ENCODE results near the gene SEMA3D. TPM values are rescaled to one million over a fixed set of nuclear protein-coding genes. Genes with fewer than 3 reads are reported as not detected.

Gene SEMA3D
- total and polyA plus RNA-seq, 9 donors: 0.75 to 6.1 (median 3.0) TPM

DNA sequence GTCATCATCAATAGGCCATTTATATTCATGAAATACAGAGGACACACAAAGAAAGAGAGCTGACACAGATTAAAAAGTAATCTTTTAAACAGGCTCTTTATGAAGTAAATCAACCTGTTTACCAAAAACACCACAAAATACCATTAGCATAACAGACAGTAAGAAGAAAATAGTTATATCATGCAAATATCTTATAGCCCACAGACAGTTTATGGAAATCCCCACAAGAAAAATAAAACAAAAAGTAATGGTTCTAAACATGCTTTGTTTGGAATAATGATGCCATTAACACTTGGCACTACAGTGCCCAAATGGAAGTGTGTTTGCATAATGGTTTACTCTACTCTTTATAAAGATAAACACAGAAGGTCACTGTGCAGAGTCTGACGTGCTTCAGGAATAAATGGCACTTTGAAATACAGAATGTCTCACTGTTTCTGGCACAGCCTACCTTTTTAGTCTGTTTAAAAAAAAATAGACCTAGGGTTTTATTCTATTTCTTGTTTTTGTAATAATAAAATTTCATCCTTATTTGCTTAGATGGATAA is 30.1 kb downstream of the SEMA3D start:
- TF ChIP-seq EP300 (IDR thresholded peaks at IDR 0.05): no peak
- TF ChIP-seq POLR2A (IDR thresholded peaks at IDR 0.05): no peak
- Histone ChIP-seq H3K9me3 (no peaks in the 10 kb centered on the region), H3K4me1 (ENCODE audit: insufficient read depth) (no peaks in the 10 kb centered on the region), H3K36me3 (no peaks in the 10 kb centered on the region), H3K27me3 (no peaks in the 10 kb centered on the region), H3K27ac (no peak overlapping the region), H3K4me3 (no peak overlapping the region)
- DNase-seq: no peak
- 42 to 65% (median 62%) methylated on average over 1 of the region's 1 CpG for WGBS, 3 donors
- intact Hi-C loops (cut with DNase I): no loop called here

DNA sequence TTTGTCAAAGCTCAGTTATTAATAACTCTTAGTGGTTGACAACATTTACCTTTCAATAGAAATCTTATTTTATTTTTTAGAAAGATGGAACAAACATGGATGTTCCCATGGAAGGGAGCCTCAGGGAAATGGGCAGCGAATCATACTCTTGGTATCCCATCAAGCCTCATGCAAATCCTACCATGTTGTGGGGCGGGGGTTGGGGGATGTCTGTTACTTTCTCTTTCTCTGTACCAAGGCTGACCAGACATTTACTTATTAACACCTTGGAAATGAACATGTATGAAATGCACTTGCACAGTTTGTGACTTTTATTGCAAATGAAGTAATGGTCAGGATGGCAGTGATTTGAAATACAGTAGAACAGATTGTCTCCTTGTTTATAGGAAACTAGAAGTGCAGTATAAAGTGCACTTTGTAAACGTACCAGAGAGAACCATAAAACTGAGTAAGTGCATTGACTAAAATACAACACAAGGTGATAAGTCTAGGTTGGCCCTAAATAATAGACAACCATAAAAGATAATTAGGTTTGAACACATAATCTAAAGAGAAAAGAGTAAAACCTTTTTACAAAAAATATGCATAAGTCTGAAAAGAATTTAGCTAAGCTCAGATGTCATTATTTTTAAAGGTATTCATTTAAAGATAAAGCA is 32.4 kb downstream of the SEMA3D start:
- Histone ChIP-seq H3K4me3 (no peak overlapping the region), H3K9me3 (no peaks in the 10 kb centered on the region), H3K4me1 (ENCODE audit: insufficient read depth) (no peaks in the 10 kb centered on the region), H3K27ac (no peak overlapping the region), H3K27me3 (no peaks in the 10 kb centered on the region), H3K36me3 (no peaks in the 10 kb centered on the region)
- TF ChIP-seq POLR2A (IDR thresholded peaks at IDR 0.05): no peak
- WGBS, 3 donors: 60 to 65% (median 62%) methylated on average over 3 of the region's 3 CpGs
- no peak for DNase-seq
- intact Hi-C loops (cut with DNase I): no loop called here

DNA sequence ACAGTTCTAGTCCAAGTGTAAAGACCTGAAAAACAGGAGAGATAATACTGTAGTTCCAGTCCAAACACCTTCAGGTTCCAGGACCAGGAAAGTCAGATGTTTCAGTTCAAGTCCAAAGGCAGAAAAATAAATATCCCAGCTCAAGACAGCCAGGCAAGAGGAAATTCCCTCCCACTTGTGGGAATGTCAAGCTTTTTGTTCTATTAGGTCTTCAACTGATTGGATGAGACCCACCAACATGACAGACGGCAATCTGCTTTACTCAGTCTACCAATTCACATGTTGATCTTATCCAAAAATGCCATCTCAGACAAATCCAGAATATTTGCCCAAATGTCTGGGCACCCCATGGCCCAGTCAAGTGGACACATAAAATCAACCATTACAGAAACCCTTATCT is 33.1 kb downstream of the SEMA3D start:
- Histone ChIP-seq H3K4me1 (ENCODE audit: insufficient read depth) (no peaks in the 10 kb centered on the region), H3K27me3 (no peaks in the 10 kb centered on the region), H3K9me3 (no peaks in the 10 kb centered on the region), H3K4me3 (no peak overlapping the region), H3K27ac (no peak overlapping the region), H3K36me3 (no peaks in the 10 kb centered on the region)
- no peak for TF ChIP-seq EP300 (IDR thresholded peaks at IDR 0.05)
- no peak for TF ChIP-seq POLR2A (IDR thresholded peaks at IDR 0.05)
- TF ChIP-seq, protein P1, sequence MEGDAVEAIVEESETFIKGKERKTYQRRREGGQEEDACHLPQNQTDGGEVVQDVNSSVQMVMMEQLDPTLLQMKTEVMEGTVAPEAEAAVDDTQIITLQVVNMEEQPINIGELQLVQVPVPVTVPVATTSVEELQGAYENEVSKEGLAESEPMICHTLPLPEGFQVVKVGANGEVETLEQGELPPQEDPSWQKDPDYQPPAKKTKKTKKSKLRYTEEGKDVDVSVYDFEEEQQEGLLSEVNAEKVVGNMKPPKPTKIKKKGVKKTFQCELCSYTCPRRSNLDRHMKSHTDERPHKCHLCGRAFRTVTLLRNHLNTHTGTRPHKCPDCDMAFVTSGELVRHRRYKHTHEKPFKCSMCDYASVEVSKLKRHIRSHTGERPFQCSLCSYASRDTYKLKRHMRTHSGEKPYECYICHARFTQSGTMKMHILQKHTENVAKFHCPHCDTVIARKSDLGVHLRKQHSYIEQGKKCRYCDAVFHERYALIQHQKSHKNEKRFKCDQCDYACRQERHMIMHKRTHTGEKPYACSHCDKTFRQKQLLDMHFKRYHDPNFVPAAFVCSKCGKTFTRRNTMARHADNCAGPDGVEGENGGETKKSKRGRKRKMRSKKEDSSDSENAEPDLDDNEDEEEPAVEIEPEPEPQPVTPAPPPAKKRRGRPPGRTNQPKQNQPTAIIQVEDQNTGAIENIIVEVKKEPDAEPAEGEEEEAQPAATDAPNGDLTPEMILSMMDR (IDR thresholded peaks at IDR 0.05): no peak
- DNase-seq: no peak
- 83 to 96% (median 83%) methylated on average over 1 of the region's 1 CpG for WGBS, 3 donors
- intact Hi-C loops (cut with DNase I): no loop called here

DNA sequence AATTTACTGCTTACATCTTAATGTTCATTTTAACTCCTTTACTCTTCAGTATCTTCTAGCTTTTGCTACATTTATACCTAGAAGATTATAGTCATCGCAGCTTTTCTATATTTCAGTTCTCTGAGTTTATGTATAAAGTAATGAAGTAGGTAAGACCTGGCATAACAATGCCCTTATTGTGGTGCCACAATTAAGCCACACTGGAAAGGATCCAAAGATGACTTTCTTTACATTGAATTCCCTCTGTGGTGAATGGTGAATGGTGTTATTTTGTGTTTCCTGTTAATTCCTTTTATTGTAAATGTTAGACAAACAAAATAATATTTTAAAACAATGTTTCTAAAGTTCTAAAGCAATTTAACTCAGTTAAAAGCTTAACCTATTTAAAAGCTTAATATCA is 36.2 kb downstream of the SEMA3D start:
- TF ChIP-seq EP300 (IDR thresholded peaks at IDR 0.05): no peak
- Histone ChIP-seq H3K36me3 (no peaks in the 10 kb centered on the region), H3K4me3 (no peak overlapping the region), H3K9me3 (no peaks in the 10 kb centered on the region), H3K27ac (no peak overlapping the region), H3K27me3 (no peaks in the 10 kb centered on the region), H3K4me1 (ENCODE audit: insufficient read depth) (no peaks in the 10 kb centered on the region)
- DNase-seq: no peak
- intact Hi-C loops (cut with DNase I): no loop called here
- 95 to 100% (median 96%) methylated on average over 1 of the region's 1 CpG for WGBS, 3 donors

DNA sequence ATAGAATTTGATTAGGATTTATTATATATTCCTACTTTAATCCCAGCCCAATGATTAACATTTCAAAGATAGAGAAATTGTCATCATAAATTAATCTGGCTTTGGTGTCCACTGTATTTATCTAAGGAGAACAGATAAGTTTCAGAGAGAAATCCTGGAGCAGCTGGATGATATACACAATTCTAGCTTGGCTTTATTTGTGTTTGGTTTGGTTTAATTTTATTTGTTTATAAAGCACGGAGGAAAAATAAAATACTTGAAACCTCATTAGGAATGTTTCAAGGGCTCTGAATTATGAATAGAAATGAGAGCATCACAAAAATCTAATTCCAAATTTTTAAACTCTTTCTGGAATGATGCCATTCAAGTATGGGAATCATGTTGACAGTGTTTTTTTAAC is 42.1 kb downstream of the SEMA3D start:
- WGBS, 3 donors: 0 to 14% (median 1%) methylated on average over 1 of the region's 1 CpG
- Histone ChIP-seq H3K9me3 (no peaks in the 10 kb centered on the region), H3K4me3 (no peak overlapping the region), H3K27me3 (no peaks in the 10 kb centered on the region), H3K36me3 (no peaks in the 10 kb centered on the region), H3K27ac (no peak overlapping the region), H3K4me1 (ENCODE audit: insufficient read depth) (no peaks in the 10 kb centered on the region)
- DNase-seq: no peak
- TF ChIP-seq, protein P1 (IDR thresholded peaks at IDR 0.05): no peak
- no peak for TF ChIP-seq POLR2A (IDR thresholded peaks at IDR 0.05)
- TF ChIP-seq EP300 (IDR thresholded peaks at IDR 0.05): no peak
- intact Hi-C loops (cut with DNase I): no loop called here

DNA sequence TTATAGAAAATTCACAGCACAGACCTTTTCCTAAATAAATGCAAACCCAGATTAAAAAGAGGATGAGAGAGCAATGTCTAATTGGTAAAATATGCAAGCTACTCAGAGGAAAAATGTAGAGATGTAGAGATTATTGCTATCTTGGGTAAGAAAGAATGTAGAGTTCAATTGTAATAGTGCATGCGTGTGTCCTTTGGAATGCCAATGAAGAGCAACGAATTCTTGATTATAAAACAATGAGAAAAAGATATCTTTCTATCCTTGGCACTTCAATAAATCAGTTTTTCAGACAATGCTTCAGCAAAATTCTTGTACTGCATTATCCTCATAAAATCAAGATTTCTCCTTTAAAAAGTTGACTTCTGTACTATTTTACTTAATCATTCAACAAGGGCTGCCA is 50.9 kb downstream of the SEMA3D start:
- H3K4me3 ChIP-seq: no peak overlapping the region
- H3K27me3 ChIP-seq: peaks cover 3% of the 10 kb centered on the region
- DNase-seq: no peak
- 68 to 75% (median 72%) methylated on average over 2 of the region's 2 CpGs for WGBS, 3 donors
- intact Hi-C loops (cut with DNase I): no loop called here
- H3K4me1 ChIP-seq (ENCODE audit: insufficient read depth): no peaks in the 10 kb centered on the region
- H3K27ac ChIP-seq: no peak overlapping the region
- TF ChIP-seq, protein P1 (IDR thresholded peaks at IDR 0.05): no peak
- TF ChIP-seq EP300 (IDR thresholded peaks at IDR 0.05) (no peak), POLR2A (IDR thresholded peaks at IDR 0.05) (no peak)
- no peaks in the 10 kb centered on the region for H3K36me3 ChIP-seq
- no peaks in the 10 kb centered on the region for H3K9me3 ChIP-seq
